ENCODE measurements around the gene GRAP2.

DNA sequence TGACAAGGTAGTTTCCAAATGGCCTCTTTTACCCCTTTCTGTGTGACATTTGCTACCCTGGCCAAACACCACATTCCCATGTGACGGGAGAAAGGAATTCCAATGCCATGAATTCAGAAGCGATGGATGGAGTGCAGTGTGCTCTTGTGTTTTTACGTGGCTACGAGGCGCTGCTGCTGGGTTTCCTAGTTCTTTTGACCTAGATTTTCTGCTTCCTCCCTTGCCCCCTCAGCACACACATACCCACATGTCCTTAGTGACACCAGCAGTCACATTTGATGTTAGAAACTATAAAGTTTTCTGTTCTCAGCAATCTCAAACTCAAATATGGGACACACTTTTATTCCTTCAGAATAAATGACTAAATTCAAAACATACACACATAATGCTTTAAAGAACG, 51.5 kb downstream of the GRAP2 start:
- TF ChIP-seq CTCF (IDR thresholded peaks at IDR 0.05 in 2 of 3, conservative IDR thresholded peaks at IDR 0.05 in 1 of 3; ENCODE audit: control insufficient read depth in 2 of 3, extremely low read depth in 1 of 3, insufficient read depth in 1 of 3, low read depth in 3 of 3, low read length in 3 of 3) (no peak), NFYB (IDR thresholded peaks at IDR 0.05; ENCODE audit: insufficient read depth, low read depth, low read length) (no peak), YY1 (IDR thresholded peaks at IDR 0.05; ENCODE audit: low read depth, low read length) (no peak), HDGF (IDR thresholded peaks at IDR 0.05) (no peak)
